Stimulated activated CD8-positive, alpha-beta memory T cell treated with anti-CD3 and anti-CD28 coated beads, Interleukin-15, amount 100 ng/mL, for 4 hours (primary cell): ENCODE results near the gene PCDHGA4.
"Not testable (repeated sequence)": the region's sequence is repeated elsewhere in the genome, so short reads cannot be mapped to it uniquely, and the experiment has no call there.

Source experiments
- DNase-seq, 2 donors: peaks; one replicate each; pipeline ENCODE4 v3.0.0-alpha.2; 2020; ENCODE audit warnings: low read depth in 2 of 2

PCDHGA4 gene

DNA sequence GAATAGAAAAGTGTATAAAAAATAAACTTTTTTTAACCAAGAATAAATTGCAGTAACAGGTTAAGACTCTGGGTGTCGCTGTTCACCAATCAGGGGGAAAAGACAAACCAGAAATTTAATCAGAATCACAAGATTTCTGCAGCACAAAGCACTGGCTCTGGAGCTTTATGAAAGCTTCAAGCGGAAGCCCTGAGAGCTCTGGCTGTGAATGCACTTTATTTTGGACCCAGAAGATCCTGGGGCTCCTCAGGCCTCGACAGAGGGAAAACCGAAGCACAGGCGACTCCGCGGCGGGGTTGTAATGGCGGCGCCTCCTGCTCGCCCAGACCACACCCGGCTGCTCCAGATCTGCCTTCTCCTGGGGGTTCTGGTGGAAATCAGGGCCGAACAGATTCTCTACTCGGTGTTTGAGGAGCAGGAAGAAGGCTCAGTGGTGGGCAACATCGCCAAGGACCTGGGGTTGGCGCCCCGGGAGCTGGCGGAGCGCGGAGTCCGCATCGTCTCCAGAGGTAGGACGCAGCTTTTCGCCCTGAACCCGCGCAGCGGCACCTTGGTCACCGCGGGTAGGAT lies at the start of gene PCDHGA4:
PCDHGA4 (plus strand) TSS at position 122 of the 570 bp plus-strand sequence; CDS start at position 209, 87 bp downstream.
- DNase-seq = no peak

DNA sequence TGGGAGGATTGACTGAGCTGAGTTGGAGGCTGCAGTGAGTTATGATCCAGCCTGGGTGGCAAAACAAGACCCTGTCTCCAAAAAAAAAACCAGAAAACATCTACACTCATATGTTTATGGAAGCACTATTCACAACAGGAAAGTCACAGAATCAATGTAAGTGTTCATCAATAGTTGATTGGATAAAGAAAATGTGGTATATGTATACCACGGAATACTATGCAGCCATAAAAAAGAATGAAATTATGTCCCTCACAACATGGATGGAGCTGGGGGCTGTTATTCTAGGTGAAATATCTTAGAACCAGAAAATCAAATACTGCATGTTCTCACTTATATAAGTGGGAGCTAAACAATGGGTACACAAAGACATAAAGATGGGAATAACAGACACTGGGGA lies 48.2 kb upstream of the PCDHGA4 start:
- no peak for DNase-seq

DNA sequence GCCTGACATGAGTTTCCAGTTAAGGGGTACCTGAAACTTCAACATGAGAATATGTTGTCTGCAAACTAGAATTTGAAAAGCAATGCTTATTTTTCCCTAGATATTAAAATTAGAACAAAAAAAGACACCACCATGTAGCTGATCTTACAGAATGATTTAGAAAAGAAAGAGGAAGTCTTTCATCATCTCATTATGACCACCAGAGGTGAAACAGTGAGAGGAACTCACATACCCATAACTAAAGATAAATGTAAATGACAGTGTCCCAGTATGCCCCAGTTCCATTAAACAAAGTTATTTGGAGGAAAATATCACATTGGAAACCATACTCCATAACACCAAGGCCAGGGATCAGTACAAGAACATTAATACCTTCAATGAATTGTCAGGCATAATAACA lies 41.1 kb upstream of the PCDHGA4 start:
- no peak for DNase-seq

DNA sequence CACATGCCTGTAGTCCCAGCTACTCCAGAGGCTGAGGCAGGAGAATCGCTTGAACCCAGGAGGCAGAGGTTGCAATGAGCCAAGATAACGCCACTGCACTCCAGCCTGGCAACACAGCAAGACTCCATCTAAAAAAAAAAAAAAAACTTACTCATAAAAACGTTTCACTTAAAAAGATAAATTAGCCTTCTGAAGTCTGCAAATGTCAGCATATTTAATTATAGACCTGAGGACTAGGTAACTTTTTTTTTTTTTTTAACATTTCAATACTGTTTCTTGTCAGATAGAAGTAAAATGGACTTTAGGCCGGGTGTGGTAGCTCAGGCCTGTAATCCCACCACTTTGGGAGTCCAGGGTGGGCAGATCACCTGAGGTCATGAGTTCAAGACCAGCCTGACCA lies 37.9 kb upstream of the PCDHGA4 start:
- DNase-seq = not testable (repeated sequence)

DNA sequence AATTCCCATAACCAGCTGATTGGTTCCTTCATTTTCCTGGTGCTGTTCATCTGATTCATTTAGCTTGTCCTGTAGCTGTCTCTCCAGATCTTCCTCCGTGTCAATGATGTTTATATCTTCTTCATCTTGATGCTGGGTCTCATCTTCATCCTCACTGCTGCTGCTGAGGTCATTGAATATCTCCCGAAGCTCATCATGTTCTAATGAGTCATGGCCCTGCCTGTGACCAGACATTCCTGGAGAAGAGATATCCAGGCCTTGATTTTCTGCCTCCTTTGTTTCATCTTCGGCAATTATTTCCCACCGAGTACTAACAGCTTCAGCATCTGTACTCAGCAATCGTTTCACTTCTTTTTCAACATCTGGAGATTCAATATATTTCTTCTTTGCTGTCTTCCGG lies 35.6 kb upstream of the PCDHGA4 start:
- DNase-seq = no peak

DNA sequence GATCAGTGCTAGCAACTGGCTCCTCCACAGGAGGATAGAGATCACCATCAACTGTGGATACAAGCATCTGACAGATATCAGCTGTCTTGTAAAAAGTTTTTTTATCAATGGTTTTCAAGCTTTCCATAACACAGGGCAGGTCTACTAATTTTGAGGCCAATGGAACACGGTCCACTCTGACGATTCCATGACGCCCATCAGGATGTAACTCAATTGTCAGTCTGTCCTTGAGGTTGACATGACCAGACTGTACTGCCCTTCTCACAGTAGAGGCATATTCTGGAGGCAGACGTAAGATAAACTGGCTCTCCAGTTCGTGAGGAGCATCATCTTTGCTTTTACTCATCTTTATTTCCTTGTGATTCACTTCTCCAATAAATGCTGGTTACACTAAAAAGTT lies 35.1 kb upstream of the PCDHGA4 start:
- no peak for DNase-seq

DNA sequence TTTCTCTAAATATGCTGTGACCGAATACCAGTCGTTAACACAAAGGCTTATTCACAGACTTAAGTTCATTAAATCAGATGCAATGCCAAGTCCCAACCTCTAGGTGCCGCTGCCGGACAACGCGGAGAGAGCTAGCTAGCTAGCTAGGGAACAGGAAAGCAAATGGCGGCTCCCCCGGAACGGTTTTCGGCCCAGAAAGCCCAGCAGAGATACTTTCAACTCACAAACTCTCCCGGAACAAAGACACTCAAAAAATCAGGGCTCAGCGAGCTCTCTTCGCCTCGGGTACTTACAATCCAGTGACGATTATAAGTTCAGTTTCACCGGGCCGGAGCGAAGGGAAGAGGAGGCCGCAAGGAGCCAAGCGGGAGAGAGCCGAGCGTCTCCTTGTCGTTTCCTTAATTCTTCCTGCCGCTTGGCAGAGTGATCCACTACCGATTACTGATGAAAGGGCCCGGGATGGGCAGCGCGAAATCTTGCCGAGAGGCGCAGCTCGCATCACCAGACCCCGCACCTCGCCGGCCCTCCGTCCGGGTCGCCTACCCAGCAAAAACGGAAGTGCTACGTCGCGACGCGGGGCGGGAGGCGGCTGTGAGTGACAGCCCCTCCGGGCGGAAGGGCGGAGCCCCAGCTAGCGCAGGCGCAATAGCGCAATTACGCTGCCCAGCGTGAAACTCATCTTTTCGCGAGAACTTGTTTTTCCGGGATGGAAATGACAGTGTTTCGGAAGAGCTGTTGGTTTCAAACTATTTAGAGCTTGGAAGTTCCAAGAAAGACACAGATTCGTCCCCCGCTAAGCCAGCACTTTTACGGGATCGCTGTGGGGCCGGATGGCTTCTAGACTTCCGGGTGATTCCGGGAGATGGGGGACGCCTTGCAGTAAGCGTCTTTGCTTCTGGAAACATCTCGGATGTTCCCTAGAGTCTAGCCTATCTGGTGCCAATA lies 34.3 kb upstream of the PCDHGA4 start, which contains the start of gene TAF7:
TAF7 (minus strand) TSS at position 560 of the 945 bp plus-strand sequence. CDS start 740 bp downstream, outside the sequence.
- DNase-seq = peak; percentile 85 to 86

DNA sequence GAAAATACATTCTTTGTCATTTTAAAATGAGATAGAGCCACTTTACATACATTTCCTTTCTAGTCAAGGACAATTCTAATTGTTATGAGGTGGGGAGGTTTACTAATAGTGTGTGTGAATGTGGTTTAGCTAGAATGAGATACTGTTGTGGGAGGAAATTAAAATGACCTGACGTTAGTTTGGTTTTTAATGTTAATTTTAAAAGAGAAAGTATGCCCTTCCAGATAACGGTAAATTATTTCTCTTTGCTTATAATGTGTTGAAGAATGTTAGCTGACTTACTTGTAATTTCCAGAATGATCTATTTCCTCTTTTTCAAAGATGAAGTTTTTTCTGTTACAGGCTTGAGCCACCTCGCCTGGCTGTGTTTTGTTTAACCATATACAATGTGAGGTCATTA lies 32.6 kb upstream of the PCDHGA4 start:
- no peak for DNase-seq

DNA sequence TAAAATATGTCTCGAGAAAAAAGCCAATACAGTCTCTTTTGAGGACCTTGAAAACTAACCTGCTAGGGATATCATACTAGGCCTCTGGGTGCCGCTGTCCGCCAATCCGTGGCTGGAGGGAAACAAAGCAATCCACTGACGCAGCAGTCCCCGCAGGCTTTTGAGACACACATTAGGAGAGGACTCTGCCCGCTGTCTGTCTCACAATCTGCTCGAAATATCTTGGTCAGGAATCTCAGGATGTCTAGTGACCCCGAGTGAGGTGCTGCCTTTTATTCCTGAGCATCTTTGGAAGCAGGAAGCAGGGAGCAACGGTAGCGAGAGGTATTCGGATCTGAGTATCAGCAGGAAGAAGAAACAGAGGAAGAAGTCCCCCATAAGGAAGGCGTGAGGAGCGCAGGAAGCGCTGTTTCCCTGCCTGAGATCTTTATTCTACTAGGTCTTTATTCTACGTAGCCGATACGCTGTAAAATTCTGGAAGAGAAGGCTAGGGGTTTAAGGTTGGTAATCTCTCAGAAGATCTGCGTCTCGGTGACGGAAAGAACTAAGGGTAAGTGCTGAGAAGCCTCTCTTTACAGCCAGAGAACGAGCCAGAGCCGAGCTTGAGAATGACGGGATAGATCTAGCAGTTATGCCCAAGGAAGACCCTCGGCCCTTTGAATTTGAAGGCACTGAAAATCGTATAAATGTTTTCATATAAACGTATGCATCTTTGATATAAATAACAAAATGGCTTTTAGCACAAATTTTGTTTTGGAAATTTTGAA lies 28.6 kb upstream of the PCDHGA4 start:
- DNase-seq = peak; percentile 30 to 43

DNA sequence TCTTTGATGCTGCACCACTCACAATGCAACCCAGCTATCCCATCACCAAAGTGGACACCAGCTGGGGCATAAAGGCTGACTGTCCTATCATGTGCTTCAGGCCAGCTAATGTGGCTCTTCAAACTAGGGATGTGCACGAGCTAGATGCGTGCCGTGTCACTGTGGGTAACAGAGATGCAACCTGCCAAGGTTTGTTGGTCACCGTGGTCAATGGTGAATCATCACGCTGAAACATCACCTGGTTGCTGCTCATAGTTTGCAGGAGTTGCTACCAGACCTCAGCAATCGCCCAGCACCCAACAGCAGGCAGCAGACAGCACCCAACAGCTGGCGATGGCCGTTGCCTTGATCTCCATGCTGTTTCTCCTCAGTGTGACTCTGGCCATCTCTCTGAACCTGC lies 26.6 kb upstream of the PCDHGA4 start:
- DNase-seq = no peak

DNA sequence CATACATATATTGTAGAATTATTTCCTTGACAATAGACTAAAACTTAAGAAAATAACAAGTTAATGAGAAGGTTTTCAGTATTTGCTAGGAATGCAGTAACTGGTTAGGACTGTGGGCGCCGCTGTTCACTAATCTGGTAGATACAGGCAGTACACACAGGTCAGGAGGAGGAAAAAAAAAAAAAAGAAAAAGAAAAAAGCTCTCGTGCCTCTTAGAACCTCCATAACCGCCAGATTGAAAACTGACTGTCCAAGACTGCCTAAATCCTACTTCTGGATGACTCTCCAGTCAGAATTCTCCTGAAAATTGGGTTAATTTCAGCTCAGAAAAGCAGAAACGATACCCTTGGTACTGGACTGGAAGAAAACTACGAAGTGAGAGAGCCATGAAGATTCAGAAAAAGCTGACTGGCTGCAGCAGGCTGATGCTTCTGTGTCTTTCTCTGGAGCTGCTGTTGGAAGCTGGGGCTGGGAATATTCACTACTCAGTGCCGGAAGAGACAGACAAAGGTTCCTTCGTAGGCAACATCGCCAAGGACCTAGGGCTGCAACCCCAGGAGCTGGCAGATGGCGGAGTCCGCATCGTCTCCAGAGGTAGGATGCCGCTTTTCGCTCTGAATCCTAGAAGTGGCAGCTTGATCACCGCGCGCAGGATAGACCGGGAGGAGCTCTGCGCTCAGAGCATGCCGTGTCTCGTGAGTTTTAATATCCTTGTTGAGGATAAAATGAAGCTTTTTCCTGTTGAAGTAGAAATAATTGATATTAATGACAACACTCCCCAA lies 24.3 kb upstream of the PCDHGA4 start, which contains the start of gene PCDHGA1:
PCDHGA1 (plus strand) TSS at position 216 of the 782 bp plus-strand sequence.
- DNase-seq = no peak

DNA sequence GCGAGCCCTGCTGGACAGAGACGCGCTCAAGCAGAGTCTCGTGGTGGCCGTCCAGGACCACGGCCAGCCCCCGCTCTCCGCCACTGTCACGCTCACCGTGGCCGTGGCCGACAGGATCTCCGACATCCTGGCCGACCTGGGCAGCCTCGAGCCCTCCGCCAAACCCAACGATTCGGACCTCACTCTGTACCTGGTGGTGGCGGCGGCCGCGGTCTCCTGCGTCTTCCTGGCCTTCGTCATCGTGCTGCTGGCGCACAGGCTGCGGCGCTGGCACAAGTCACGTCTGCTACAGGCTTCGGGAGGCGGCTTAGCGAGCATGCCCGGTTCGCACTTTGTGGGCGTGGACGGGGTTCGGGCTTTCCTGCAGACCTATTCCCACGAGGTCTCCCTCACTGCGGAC lies 22.2 kb upstream of the PCDHGA4 start:
- not testable (repeated sequence) for DNase-seq

DNA sequence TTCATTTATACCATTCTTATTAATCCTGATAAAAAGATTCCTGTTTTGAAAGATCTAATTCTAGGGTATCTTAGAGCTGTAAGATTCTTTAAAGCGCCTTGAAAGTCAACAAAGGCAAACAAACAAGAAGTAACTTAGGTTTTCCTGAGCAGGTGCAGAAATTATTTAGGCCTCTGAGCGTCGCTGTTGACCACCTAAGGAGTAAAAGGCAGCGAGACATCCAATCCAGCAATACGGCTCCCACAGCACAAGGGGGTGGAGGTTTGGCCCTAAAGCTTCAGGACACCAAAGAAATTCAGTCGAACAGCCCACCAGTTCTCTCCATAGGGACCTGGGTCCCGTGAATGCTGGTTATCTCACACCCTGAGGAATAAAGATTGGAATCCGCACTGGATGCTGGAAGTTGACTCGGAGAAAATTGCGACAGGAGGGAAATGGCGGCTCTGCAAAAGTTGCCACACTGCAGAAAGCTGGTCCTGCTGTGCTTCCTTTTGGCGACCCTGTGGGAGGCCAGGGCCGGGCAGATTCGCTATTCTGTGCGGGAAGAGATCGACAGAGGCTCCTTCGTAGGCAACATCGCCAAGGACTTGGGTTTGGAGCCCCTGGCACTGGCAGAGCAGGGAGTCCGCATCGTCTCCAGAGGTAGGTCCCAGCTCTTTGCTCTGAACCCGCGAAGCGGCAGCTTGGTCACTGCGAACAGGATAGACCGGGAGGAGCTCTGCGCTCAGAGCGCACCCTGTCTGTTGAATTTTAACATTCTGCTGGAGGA lies 16.1 kb upstream of the PCDHGA4 start, which contains the start of gene PCDHGA2:
PCDHGA2 (plus strand) TSS at position 223 of the 769 bp plus-strand sequence.
- no peak for DNase-seq

DNA sequence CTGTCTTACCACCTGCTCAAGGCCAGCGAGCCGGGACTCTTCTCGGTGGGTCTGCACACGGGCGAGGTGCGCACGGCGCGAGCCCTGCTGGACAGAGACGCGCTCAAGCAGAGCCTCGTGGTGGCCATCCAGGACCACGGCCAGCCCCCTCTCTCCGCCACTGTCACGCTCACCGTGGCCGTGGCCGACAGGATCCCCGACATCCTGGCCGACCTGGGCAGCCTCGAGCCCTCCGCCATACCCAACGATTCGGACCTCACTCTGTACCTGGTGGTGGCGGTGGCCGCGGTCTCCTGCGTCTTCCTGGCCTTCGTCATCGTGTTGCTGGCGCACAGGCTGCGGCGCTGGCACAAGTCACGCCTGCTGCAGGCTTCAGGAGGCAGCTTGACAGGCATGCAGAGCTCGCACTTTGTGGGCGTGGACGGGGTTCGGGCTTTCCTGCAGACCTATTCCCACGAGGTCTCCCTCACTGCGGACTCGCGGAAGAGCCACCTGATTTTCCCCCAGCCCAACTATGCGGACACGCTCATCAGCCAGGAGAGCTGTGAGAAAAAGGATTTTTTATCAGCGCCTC lies 14.0 kb upstream of the PCDHGA4 start:
- not testable (repeated sequence) for DNase-seq

DNA sequence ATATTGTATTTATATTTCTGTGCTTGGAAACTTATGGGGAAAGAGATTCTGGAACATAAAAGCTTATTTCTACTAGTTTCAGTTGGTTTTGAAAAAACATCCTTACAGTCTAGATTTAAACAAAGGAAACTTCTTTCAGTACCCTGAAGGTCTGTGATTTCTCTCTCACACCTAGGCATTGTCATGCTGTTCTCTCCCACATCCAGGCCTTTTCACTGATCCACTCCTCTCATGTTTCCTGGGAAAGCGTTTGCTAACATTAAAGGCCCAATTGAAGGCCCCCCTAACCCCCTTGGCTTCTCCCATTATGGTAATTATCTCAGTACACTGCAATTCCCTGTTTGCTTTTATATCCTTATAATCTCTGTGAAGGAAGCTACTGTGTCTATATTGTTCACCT lies 12.0 kb upstream of the PCDHGA4 start:
- no peak for DNase-seq

DNA sequence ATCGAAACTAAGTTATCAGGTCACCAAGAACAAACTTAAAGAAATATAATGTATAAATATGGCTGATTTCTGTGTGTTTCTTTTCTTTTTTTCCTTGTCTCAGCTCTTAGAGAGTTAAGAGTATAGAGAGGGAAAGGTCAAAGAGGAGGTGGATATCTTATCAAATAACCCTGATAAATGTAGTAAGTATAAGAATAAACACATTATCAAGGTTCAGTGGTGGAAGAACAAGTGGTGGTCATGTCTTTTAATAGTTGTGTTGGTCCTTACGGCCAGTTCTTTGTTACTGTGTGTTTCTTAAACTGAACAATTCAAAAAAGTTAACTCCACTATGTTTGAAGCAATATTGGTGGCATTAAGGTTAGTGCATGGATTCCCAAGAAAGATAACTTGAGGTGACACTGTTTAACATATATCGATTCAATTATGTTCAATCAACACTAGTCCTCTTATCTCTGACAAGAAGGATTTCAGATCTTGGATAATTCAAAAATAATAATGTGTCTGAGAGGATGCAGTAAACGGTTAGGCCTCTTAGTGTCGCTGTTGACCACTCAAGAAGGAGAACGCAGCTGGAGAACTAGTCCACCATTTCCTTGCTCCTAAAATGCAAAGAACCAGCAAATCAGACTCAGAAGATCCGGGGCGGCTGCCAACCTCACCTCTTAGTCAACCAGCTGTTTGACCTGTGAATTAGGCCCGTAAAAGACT lies 11.4 kb upstream of the PCDHGA4 start, which contains the start of gene PCDHGA3:
PCDHGA3 (plus strand) TSS at position 588 of the 711 bp plus-strand sequence. CDS start 205 bp downstream, outside the sequence.
- no peak for DNase-seq

DNA sequence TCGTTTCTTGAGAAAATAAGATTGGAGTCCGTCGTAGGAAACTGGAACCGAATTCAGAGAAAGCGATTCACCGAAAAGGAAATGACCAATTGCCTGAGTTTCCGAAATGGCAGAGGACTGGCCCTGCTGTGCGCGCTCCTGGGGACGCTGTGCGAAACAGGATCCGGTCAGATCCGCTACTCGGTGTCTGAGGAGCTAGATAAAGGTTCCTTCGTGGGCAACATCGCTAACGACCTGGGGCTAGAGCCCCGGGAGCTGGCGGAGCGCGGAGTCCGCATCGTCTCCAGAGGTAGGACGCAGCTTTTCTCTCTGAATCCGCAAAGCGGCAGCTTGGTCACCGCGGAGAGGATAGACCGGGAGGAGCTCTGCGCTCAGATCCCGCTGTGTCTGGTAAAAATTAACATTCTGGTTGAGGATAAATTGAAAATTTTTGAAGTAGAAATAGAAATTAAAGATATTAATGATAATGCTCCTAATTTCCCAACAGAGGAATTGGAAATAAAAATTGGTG lies 10.8 kb upstream of the PCDHGA4 start:
- no peak for DNase-seq

DNA sequence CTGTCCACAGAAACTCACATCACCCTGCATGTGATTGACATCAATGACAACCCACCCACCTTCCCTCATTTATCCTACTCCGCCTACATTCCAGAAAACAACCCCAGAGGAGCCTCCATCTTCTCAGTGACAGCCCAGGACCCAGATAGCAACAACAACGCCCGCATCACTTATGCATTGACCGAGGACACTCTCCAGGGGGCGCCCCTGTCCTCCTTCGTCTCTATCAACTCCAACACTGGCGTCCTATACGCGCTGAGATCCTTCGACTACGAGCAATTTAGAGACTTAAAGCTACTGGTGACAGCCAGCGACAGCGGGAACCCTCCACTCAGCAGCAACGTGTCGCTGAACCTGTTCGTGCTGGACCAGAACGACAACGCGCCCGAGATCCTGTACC lies 9.5 kb upstream of the PCDHGA4 start:
- no peak for DNase-seq

DNA sequence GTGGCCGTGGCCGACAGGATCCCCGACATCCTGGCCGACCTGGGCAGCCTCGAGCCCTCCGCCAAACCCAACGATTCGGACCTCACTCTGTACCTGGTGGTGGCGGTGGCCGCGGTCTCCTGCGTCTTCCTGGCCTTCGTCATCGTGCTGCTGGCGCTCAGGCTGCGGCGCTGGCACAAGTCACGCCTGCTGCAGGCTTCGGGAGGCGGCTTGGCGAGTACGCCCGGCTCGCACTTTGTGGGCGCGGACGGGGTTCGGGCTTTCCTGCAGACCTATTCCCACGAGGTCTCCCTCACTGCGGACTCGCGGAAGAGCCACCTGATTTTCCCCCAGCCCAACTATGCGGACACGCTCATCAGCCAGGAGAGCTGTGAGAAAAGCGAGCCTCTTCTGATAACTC lies 8.8 kb upstream of the PCDHGA4 start:
- not testable (repeated sequence) for DNase-seq
